Measurements from ENCODE around the gene CETN3.

The CETN3 gene

GRCh38 chr5:90409318-90410177 is at the start of gene CETN3:
TSS of gene CETN3 (minus strand) at chr5:90409756. CDS start at chr5:90409661, 95 bp downstream.
- H3K4me3 ChIP-seq = peak within 1 kb of the TSS; percentile 66 to 95 (median 86)
- TF ChIP-seq Cebpa-rat (IDR thresholded peaks at IDR 0.05) = no peak
- no peaks in the 10 kb centered on the region for H4K20me1 ChIP-seq
- peak within 1 kb of the TSS; percentile 83 to 97 (median 90) for H3K4me2 ChIP-seq
- H3K36me3 ChIP-seq = peaks cover under 1 to 24% (median 10%) of the 10 kb centered on the region in 11 experiments; a peak in 16 of 22 replicates
- H3K27ac ChIP-seq = peak within 1 kb of the TSS; percentile 80 to 98 (median 95)
- peak within 1 kb of the TSS; percentile 88 to 99 (median 95) for H3K9ac ChIP-seq
- no peaks in the 10 kb centered on the region for H3K9me3 ChIP-seq (replicated peaks in 1 of 11)
- H3K27me3 ChIP-seq = no peaks in the 10 kb centered on the region
- H3K4me1 ChIP-seq = peaks cover 7 to 25% (median 14%) of the 10 kb centered on the region in 10 experiments; a peak in 19 of 20 replicates

- Histone ChIP-seq H3K4me3 (no peak overlapping the region), H3K9ac (no peak overlapping the region), H3K4me2 (no peak overlapping the region)
These were observed 37.4 kb upstream of the CETN3 start for GRCh38 chr5:90446961-90447360.

GRCh38 chr5:90440644-90441043 is 31.1 kb upstream of the CETN3 start:
- Histone ChIP-seq H3K9ac (no peak overlapping the region), H4K20me1 (no peaks in the 10 kb centered on the region), H3K9me3 (replicated peaks in 1 of 11) (no peaks in the 10 kb centered on the region), H3K36me3 (no peaks in the 10 kb centered on the region), H3K27ac (no peak overlapping the region), H3K4me1 (peaks cover 0 to 9% (median 5%) of the 10 kb centered on the region in 10 experiments; a peak in 6 of 20 replicates), H3K4me3 (no peak overlapping the region), H3K4me2 (peak overlapping the region in 4 of 11 experiments; percentile 55 to 84 (median 76); a peak in 4 of 22 replicates), H3K27me3 (no peaks in the 10 kb centered on the region)
- no peak for TF ChIP-seq Cebpa-rat (IDR thresholded peaks at IDR 0.05)

More at GRCh38 chr5:90446961-90447360, 37.4 kb upstream of the CETN3 start:
- no peak overlapping the region for H3K27ac ChIP-seq
- no peaks in the 10 kb centered on the region for H4K20me1 ChIP-seq
- H3K27me3 ChIP-seq = no peaks in the 10 kb centered on the region
- no peaks in the 10 kb centered on the region for H3K4me1 ChIP-seq
- no peak for TF ChIP-seq Cebpa-rat (IDR thresholded peaks at IDR 0.05)
- H3K36me3 ChIP-seq = peaks cover 0 to 15% (median 7%) of the 10 kb centered on the region in 11 experiments; a peak in 9 of 22 replicates
- H3K9me3 ChIP-seq (replicated peaks in 1 of 11) = peaks cover 9 to 17% (median 15%) of the 10 kb centered on the region in 11 experiments; a peak in 21 of 22 replicates

- H3K4me2 ChIP-seq = no peak overlapping the region
- TF ChIP-seq Cebpa-rat (IDR thresholded peaks at IDR 0.05) = no peak
- H3K9me3 ChIP-seq (replicated peaks in 1 of 11) = no peaks in the 10 kb centered on the region
- peaks cover 0 to 9% (median 5%) of the 10 kb centered on the region in 10 experiments; a peak in 6 of 20 replicates for H3K4me1 ChIP-seq
- no peaks in the 10 kb centered on the region for H3K27me3 ChIP-seq
- no peak overlapping the region for H3K4me3 ChIP-seq
- H3K36me3 ChIP-seq = no peaks in the 10 kb centered on the region
- H3K9ac ChIP-seq = no peak overlapping the region
- no peak overlapping the region for H3K27ac ChIP-seq
- no peaks in the 10 kb centered on the region for H4K20me1 ChIP-seq
These were observed 28.5 kb upstream of the CETN3 start for GRCh38 chr5:90438100-90438499.

- Histone ChIP-seq H3K27ac (no peak overlapping the region), H3K36me3 (no peaks in the 10 kb centered on the region), H3K9ac (no peak overlapping the region), H4K20me1 (no peaks in the 10 kb centered on the region), H3K4me1 (peaks cover 0 to 9% (median 5%) of the 10 kb centered on the region in 10 experiments; a peak in 6 of 20 replicates), H3K9me3 (replicated peaks in 1 of 11) (no peaks in the 10 kb centered on the region), H3K4me3 (no peak overlapping the region), H3K27me3 (no peaks in the 10 kb centered on the region), H3K4me2 (no peak overlapping the region)
- TF ChIP-seq Cebpa-rat (IDR thresholded peaks at IDR 0.05) = no peak
These were observed 28.1 kb upstream of the CETN3 start for GRCh38 chr5:90437663-90438062.

GRCh38 chr5:90434116-90434714 is 24.7 kb upstream of the CETN3 start:
- Histone ChIP-seq H3K4me3 (no peak overlapping the region), H4K20me1 (no peaks in the 10 kb centered on the region), H3K4me2 (no peak overlapping the region), H3K27me3 (no peaks in the 10 kb centered on the region), H3K27ac (no peak overlapping the region), H3K9ac (no peak overlapping the region), H3K9me3 (replicated peaks in 1 of 11) (no peaks in the 10 kb centered on the region), H3K4me1 (no peaks in the 10 kb centered on the region), H3K36me3 (no peaks in the 10 kb centered on the region)
- TF ChIP-seq Cebpa-rat (IDR thresholded peaks at IDR 0.05) = no peak

GRCh38 chr5:90424245-90424644 is 14.7 kb upstream of the CETN3 start:
- Histone ChIP-seq H3K4me1 (no peaks in the 10 kb centered on the region), H3K36me3 (no peaks in the 10 kb centered on the region), H3K9me3 (replicated peaks in 1 of 11) (no peaks in the 10 kb centered on the region)

GRCh38 chr5:90421136-90421535 is 11.6 kb upstream of the CETN3 start:
- Histone ChIP-seq H3K27ac (no peak overlapping the region), H3K4me2 (no peak overlapping the region), H3K4me3 (no peak overlapping the region), H3K9me3 (replicated peaks in 1 of 11) (no peaks in the 10 kb centered on the region), H3K4me1 (no peaks in the 10 kb centered on the region), H3K36me3 (no peaks in the 10 kb centered on the region), H3K27me3 (no peaks in the 10 kb centered on the region), H3K9ac (no peak overlapping the region), H4K20me1 (no peaks in the 10 kb centered on the region)
- no peak for TF ChIP-seq Cebpa-rat (IDR thresholded peaks at IDR 0.05)

More at GRCh38 chr5:90424245-90424644, 14.7 kb upstream of the CETN3 start:
- no peak overlapping the region for H3K9ac ChIP-seq
- H3K27me3 ChIP-seq = no peaks in the 10 kb centered on the region
- TF ChIP-seq Cebpa-rat (IDR thresholded peaks at IDR 0.05) = no peak
- H3K4me2 ChIP-seq = no peak overlapping the region
- no peak overlapping the region for H3K4me3 ChIP-seq
- no peaks in the 10 kb centered on the region for H4K20me1 ChIP-seq
- no peak overlapping the region for H3K27ac ChIP-seq

- no peak for TF ChIP-seq Cebpa-rat (IDR thresholded peaks at IDR 0.05)
- H3K36me3 ChIP-seq = no peaks in the 10 kb centered on the region
- H4K20me1 ChIP-seq = no peaks in the 10 kb centered on the region
- no peaks in the 10 kb centered on the region for H3K27me3 ChIP-seq
- no peaks in the 10 kb centered on the region for H3K4me1 ChIP-seq
- H3K27ac ChIP-seq = no peak overlapping the region
- no peaks in the 10 kb centered on the region for H3K9me3 ChIP-seq (replicated peaks in 1 of 11)
- no peak overlapping the region for H3K9ac ChIP-seq
- H3K4me2 ChIP-seq = no peak overlapping the region
- H3K4me3 ChIP-seq = no peak overlapping the region
These were observed 8.7 kb upstream of the CETN3 start for GRCh38 chr5:90418214-90418613.

Measured in BLaER1 treated with 17β-estradiol and CSF1 and Interleukin-3, amounts not matched to agents 10 nM and 100 nM (cell line).